PFSK-1 (cell line): ENCODE results near the gene ADGRL3.

Experiments used
- FOXP2 ChIP-seq: optimal IDR thresholded peaks from 2 replicates; pipeline ENCODE3; 2011; ENCODE audit warnings: borderline replicate concordance, control low read depth, inconsistent platforms; ENCODE audit not compliant: insufficient read depth; ENCODE audit errors: extremely low read length, extremely low read depth
- POLR2AphosphoS5 ChIP-seq: IDR thresholded peaks from 2 replicates; pipeline ENCODE4 v1.6.1; 2012; ENCODE audit warnings: low read depth, mild to moderate bottlenecking, control low read depth, low read length, moderate library complexity
- SIN3A ChIP-seq: IDR thresholded peaks from 2 replicates; pipeline ENCODE4 v1.6.1; 2012; ENCODE audit warnings: mild to moderate bottlenecking, low read length, moderate library complexity, borderline replicate concordance; ENCODE audit not compliant: insufficient read depth
- TAF1 ChIP-seq: IDR thresholded peaks from 2 replicates; pipeline ENCODE4 v1.6.1; 2012; ENCODE audit warnings: low read length, control low read depth, borderline replicate concordance; ENCODE audit not compliant: insufficient read depth
- TF ChIP-seq, protein P1 (sequence below), 2 experiments: IDR thresholded peaks; 2 replicates each; pipeline versions ENCODE4 v1.6.1 to v1.8.0; 2011 to 2012; ENCODE audit warnings: low read depth in 2 of 2, low read length in 2 of 2, control low read depth in 1 of 2, inconsistent platforms in 1 of 2, mild to moderate bottlenecking in 1 of 2, moderate library complexity in 1 of 2; ENCODE audit not compliant: insufficient read depth in 1 of 2

Gene ADGRL3

DNA sequence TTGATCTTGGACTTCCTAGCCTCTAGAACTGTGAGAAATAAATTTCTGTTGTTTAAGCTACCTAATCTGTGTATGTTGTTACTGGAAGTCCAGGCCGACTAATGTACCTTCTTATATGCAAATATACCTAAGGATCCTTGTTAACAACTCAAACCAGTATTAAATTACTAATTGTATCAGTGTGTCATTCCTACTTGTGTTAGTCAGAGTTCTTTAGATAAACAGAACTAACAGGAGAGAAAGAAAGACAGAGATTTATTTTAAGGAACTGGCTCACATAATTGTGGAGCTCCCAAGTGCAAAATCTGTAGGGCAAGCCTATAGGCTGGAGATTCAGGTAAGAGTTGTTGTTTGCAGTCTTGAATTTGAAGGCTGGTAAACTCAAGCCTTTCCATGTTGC, 120.0 kb downstream of the ADGRL3 start:
- TF ChIP-seq FOXP2 (no peak), POLR2AphosphoS5 (no peak)

DNA sequence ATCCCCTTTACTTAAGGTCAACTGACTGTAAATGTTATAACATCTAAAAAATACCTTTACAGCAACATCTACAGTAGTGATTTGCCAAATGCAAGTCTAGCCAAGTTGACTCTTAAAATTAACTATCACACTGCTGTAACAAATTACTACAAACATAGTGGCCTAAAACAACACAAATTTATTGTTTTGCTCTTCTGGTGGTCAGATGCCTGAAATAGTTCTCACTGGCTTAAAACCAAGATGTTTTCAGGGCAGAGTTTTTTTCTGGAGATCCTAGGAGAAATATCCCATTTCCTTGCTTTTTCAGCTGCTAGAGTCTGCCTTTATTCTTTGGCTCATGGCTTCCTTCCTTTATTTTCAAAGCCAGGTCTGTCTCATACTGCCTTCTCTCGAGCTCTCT, 120.5 kb downstream of the ADGRL3 start:
- TF ChIP-seq SIN3A (no peak), FOXP2 (no peak)

DNA sequence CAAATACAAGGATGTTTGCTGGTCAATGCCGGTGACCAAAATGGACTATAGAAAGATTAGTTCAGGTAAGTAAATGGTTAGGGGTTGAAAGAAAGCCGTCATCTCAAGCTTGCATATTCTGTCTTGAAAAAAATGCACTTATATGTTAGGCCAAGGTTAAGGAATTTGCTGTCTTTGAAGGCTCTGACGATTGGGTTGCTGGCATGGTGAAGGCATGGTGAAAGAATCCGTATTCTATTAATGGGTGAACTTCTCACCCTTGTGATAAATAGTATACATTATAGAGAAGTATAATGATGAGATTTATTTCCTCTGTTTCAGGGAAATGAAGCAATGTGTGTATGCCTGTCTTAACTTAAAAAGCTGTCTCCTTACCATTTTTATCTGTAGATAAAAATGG, 132.6 kb downstream of the ADGRL3 start:
- TF ChIP-seq, protein P1, sequence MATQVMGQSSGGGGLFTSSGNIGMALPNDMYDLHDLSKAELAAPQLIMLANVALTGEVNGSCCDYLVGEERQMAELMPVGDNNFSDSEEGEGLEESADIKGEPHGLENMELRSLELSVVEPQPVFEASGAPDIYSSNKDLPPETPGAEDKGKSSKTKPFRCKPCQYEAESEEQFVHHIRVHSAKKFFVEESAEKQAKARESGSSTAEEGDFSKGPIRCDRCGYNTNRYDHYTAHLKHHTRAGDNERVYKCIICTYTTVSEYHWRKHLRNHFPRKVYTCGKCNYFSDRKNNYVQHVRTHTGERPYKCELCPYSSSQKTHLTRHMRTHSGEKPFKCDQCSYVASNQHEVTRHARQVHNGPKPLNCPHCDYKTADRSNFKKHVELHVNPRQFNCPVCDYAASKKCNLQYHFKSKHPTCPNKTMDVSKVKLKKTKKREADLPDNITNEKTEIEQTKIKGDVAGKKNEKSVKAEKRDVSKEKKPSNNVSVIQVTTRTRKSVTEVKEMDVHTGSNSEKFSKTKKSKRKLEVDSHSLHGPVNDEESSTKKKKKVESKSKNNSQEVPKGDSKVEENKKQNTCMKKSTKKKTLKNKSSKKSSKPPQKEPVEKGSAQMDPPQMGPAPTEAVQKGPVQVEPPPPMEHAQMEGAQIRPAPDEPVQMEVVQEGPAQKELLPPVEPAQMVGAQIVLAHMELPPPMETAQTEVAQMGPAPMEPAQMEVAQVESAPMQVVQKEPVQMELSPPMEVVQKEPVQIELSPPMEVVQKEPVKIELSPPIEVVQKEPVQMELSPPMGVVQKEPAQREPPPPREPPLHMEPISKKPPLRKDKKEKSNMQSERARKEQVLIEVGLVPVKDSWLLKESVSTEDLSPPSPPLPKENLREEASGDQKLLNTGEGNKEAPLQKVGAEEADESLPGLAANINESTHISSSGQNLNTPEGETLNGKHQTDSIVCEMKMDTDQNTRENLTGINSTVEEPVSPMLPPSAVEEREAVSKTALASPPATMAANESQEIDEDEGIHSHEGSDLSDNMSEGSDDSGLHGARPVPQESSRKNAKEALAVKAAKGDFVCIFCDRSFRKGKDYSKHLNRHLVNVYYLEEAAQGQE (IDR thresholded peaks at IDR 0.05; ENCODE audit: insufficient read depth in 1 of 2, low read depth in 2 of 2, low read length in 2 of 2), result no peak
- TF ChIP-seq SIN3A (no peak), POLR2AphosphoS5 (no peak), TAF1 (no peak), FOXP2 (no peak)

DNA sequence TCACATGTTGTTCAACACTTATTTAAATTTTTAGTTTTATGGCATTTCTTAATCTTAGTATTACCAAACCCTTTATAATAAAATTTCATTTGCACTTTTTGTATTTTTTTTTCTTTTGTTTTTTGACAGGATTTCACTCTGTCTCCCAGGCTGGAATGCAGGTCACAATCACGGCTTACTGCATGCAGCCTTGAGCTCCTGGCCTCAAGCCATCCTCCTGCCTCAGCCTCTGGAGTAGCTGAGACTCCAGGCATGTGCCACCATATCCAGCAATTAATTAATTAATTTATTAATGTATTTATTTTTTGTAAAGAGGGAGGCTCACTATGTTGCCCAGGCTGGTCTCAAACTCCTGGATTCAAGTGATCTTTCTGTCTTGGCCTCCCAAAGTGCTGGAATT, 133.4 kb downstream of the ADGRL3 start:
- no peak for TF ChIP-seq FOXP2
- TF ChIP-seq, protein P1 (IDR thresholded peaks at IDR 0.05; ENCODE audit: insufficient read depth in 1 of 2, low read depth in 2 of 2, low read length in 2 of 2), result no peak
- no peak for TF ChIP-seq TAF1
- no peak for TF ChIP-seq SIN3A
- no peak for TF ChIP-seq POLR2AphosphoS5

DNA sequence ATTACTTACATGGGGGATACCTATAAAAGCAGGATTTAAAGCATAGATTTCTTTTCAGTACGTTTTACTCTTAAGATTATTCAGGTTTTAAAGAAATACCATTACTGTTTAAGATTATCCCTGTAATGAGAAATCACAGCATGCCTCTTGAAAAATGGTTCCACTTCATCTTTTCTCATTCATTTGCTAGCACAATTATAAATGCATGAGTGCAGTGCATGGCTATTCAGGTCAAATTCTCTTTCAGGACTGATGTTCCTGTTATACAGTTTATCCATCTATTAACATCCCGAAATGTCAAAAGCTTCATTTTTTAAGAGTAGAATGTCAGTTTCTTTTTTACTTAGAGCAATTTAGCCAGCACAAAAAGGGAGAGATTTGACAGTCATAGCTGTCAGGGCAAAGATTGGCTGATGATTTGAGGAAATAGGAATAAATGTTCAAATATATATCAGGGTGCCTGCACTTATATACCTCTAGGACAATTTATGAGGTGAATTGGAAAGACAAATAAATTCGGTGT, 135.2 kb downstream of the ADGRL3 start:
- no peak for TF ChIP-seq FOXP2
- no peak for TF ChIP-seq TAF1
- no peak for TF ChIP-seq POLR2AphosphoS5
- TF ChIP-seq, protein P1 (IDR thresholded peaks at IDR 0.05; ENCODE audit: insufficient read depth in 1 of 2, low read depth in 2 of 2, low read length in 2 of 2), result no peak
- TF ChIP-seq SIN3A, result no peak

DNA sequence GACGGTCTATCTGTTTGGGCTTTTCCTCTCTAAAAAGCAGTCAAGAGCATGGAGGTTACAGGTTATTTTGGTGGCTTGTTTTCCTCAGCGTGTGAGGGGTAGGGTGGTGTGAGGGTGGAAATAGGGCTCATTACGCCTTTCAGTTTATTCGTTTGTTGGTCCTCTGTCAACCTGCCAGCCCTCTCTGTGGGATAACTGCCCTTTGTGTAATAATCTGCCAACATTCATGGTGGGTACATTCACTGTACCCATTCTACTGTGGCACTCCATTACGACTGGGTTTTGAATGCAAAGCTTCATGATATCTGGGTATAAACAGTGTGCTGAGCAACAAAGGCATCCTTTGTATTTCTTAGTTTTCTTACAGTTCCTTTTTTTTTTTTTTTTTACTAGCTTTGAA, 136.4 kb downstream of the ADGRL3 start:
- TF ChIP-seq TAF1, result no peak
- TF ChIP-seq, protein P1 (IDR thresholded peaks at IDR 0.05; ENCODE audit: insufficient read depth in 1 of 2, low read depth in 2 of 2, low read length in 2 of 2), result no peak
- TF ChIP-seq SIN3A, result no peak
- no peak for TF ChIP-seq POLR2AphosphoS5
- TF ChIP-seq FOXP2, result no peak
